Astrocyte of the spinal cord (primary cell): ENCODE measurements around the gene FALEC.

ENCODE experiments used
- DNase-seq: peaks from one replicate; pipeline ENCODE4 v3.0.0; 2011; ENCODE audit warnings: low read depth, low spot score
- H3K4me3 ChIP-seq: 2 replicates; pipeline ENCODE4 v1.5.1; 2011; ENCODE audit warnings: low read depth, mild to moderate bottlenecking, low read length, moderate library complexity
- CTCF ChIP-seq: IDR thresholded peaks from 2 replicates; pipeline ENCODE4 v1.5.1; 2012; ENCODE audit warnings: low read depth, mild to moderate bottlenecking, low read length, inconsistent platforms
- in situ Hi-C: cut with HindIII; loops from 2 replicates; pipeline ENCODE4 v1.10.0; 2017; ENCODE audit warnings: low sequenced_read_pairs

Gene FALEC

GRCh38 chr1:150582371-150582770 is 66.8 kb downstream of the FALEC start:
- no peak for TF ChIP-seq CTCF
- no peak for DNase-seq
- in situ Hi-C loops = no loop called here
- H3K4me3 ChIP-seq = no peak overlapping the region
